Astrocyte (in vitro differentiated cells and primary cell): Measurements from ENCODE around the gene RTL3. TPM values are rescaled to one million over a fixed set of nuclear protein-coding genes. Genes with fewer than 3 reads are reported as not detected.
A peak's percentile ranks its signal among the peaks of the same experiment; 100 is the strongest.

Experiments
- DNase-seq: peaks from one replicate; pipeline ENCODE4 v3.0.0-alpha.2; 2010; ENCODE audit warnings: low read depth
- FAIRE-seq: peaks from 2 replicates; lab custom pipeline; 2011; peaks lifted over from hg19 to GRCh38; lab: Jason Lieb, UNC
- H2AFZ ChIP-seq: 2 replicates; pipeline ENCODE4 v1.6.0; 2012; ENCODE audit warnings: low read depth, low read length, inconsistent platforms
- H3K27ac ChIP-seq: 2 replicates; pipeline ENCODE4 v1.5.1; 2011; ENCODE audit warnings: low read depth, low read length, inconsistent platforms
- H3K27me3 ChIP-seq: 2 replicates; pipeline ENCODE4 v1.6.0; 2011; ENCODE audit warnings: low read length, inconsistent platforms; ENCODE audit not compliant: insufficient read depth
- H3K36me3 ChIP-seq: 2 replicates; pipeline ENCODE4 v1.5.1; 2011; ENCODE audit warnings: low read length, inconsistent platforms; ENCODE audit not compliant: insufficient read depth
- H3K4me1 ChIP-seq: 2 replicates; pipeline ENCODE4 v1.5.1; 2011; ENCODE audit warnings: low read length, inconsistent platforms; ENCODE audit not compliant: insufficient read depth
- H3K4me2 ChIP-seq: 2 replicates; pipeline ENCODE4 v1.6.0; 2012; ENCODE audit warnings: low read length, inconsistent platforms
- H3K4me3 ChIP-seq: 2 replicates; pipeline ENCODE4 v1.5.1; 2011; ENCODE audit warnings: low read depth, mild to moderate bottlenecking, low read length, inconsistent platforms; ENCODE audit not compliant: insufficient read depth
- H3K79me2 ChIP-seq: 2 replicates; pipeline ENCODE4 v1.6.0; 2012; ENCODE audit warnings: mild to moderate bottlenecking, low read length, inconsistent platforms; ENCODE audit not compliant: insufficient read depth
- H3K9ac ChIP-seq: 2 replicates; pipeline ENCODE4 v1.6.0; 2012; ENCODE audit warnings: mild to moderate bottlenecking, low read length, inconsistent platforms
- H3K9me3 ChIP-seq: 2 replicates; pipeline ENCODE4 v1.5.1; 2012; ENCODE audit warnings: low read depth, mild to moderate bottlenecking, low read length, inconsistent platforms; ENCODE audit not compliant: insufficient read depth
- H4K20me1 ChIP-seq: 2 replicates; pipeline ENCODE4 v1.6.0; 2012; ENCODE audit warnings: low read length, inconsistent platforms; ENCODE audit not compliant: insufficient read depth
- H3K27ac Mint-ChIP-seq: one replicate; pipeline ENCODE4 v1.8.0; 2021; ENCODE audit warnings: mild to moderate bottlenecking, mixed read lengths; ENCODE audit not compliant: unreplicated experiment
- H3K27me3 Mint-ChIP-seq: one replicate; pipeline ENCODE4 v1.8.0; 2021; ENCODE audit warnings: low read depth, mixed read lengths; ENCODE audit not compliant: unreplicated experiment
- H3K36me3 Mint-ChIP-seq: one replicate; pipeline ENCODE4 v1.8.0; 2021; ENCODE audit warnings: low read depth, mixed read lengths; ENCODE audit not compliant: unreplicated experiment
- H3K4me1 Mint-ChIP-seq: one replicate; pipeline ENCODE4 v1.8.0; 2021; ENCODE audit warnings: low read depth, mixed read lengths; ENCODE audit not compliant: unreplicated experiment
- H3K4me3 Mint-ChIP-seq: one replicate; pipeline ENCODE4 v1.8.0; 2021; ENCODE audit warnings: mild to moderate bottlenecking, moderate library complexity, mixed read lengths; ENCODE audit not compliant: unreplicated experiment
- H3K9me3 Mint-ChIP-seq: one replicate; pipeline ENCODE4 v1.8.0; 2021; ENCODE audit warnings: mild to moderate bottlenecking, mixed read lengths; ENCODE audit not compliant: unreplicated experiment
- CTCF ChIP-seq: IDR thresholded peaks from 2 replicates; pipeline ENCODE4 v1.5.1; 2011; ENCODE audit warnings: low read depth, mild to moderate bottlenecking, inconsistent platforms, low read length, moderate library complexity; ENCODE audit not compliant: insufficient read depth
- EZH2 ChIP-seq: IDR thresholded peaks from 2 replicates; pipeline ENCODE4 v1.6.1; 2012; ENCODE audit warnings: mild to moderate bottlenecking, low read length, inconsistent platforms; ENCODE audit not compliant: insufficient read depth
- total RNA-seq: library from RNA; stranded (reverse); gene quantifications from 2 replicates; pipeline ENCODE4 v1.2.1, GENCODE V29; 2021

The RTL3 gene
- total RNA-seq, 1 donor from 2014 or later = 0.95 TPM

GRCh38 chrX:78658414-78658813 is 714 bp downstream of the RTL3 start:
- Histone ChIP-seq H3K27ac (peak overlapping the region; percentile 44), H3K4me2 (peak overlapping the region; percentile 50), H3K4me1 (peaks cover 18% of the 10 kb centered on the region), H2AFZ (no peak overlapping the region), H4K20me1 (no peaks in the 10 kb centered on the region), H3K9ac (peak overlapping the region; percentile 37), H3K36me3 (no peaks in the 10 kb centered on the region), H3K4me3 (no peak overlapping the region), H3K27me3 (no peaks in the 10 kb centered on the region), H3K79me2 (no peaks in the 10 kb centered on the region), H3K9me3 (no peaks in the 10 kb centered on the region)
- Mint-ChIP-seq H3K36me3 (no peaks in the 10 kb centered on the region), H3K4me1 (peaks cover 12% of the 10 kb centered on the region), H3K27ac (no peak overlapping the region), H3K27me3 (no peaks in the 10 kb centered on the region), H3K9me3 (no peaks in the 10 kb centered on the region), H3K4me3 (no peak overlapping the region)
- FAIRE-seq (peak; percentile 68), DNase-seq (no peak)
- TF ChIP-seq EZH2 = no peak
- no peak for TF ChIP-seq CTCF

DNA sequence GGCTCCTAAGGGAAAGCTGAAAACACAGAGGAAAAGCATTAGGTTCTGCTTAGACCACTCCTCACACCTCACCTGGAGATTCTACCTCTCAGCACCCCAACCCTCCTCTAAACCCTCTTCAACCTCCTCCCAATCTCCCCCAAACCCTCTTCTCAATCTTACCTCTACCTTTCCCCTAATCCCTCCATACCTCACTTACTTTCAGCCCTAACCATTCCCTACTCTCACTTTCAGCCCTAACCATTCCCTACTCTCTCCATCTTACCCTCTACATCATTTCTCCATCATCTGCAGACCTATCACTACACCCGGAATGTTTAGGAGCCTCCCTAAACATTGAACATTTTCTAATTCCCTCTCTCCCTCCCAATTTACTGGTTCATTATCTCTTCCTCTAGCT is 3.5 kb downstream of the RTL3 start:
- Histone ChIP-seq H4K20me1 (no peaks in the 10 kb centered on the region), H2AFZ (no peak overlapping the region), H3K4me3 (no peak overlapping the region), H3K4me1 (peaks cover 26% of the 10 kb centered on the region), H3K27ac (no peak overlapping the region), H3K27me3 (no peaks in the 10 kb centered on the region), H3K9ac (no peak overlapping the region), H3K36me3 (no peaks in the 10 kb centered on the region), H3K9me3 (no peaks in the 10 kb centered on the region), H3K4me2 (no peak overlapping the region), H3K79me2 (no peaks in the 10 kb centered on the region)
- no peak overlapping the region for H3K27ac Mint-ChIP-seq
- H3K4me3 Mint-ChIP-seq = no peak overlapping the region
- no peaks in the 10 kb centered on the region for H3K36me3 Mint-ChIP-seq
- no peaks in the 10 kb centered on the region for H3K9me3 Mint-ChIP-seq
- TF ChIP-seq EZH2 (no peak), CTCF (no peak)
- no peak for DNase-seq
- H3K4me1 Mint-ChIP-seq = peaks cover 22% of the 10 kb centered on the region
- FAIRE-seq = no peak
- no peaks in the 10 kb centered on the region for H3K27me3 Mint-ChIP-seq

DNA sequence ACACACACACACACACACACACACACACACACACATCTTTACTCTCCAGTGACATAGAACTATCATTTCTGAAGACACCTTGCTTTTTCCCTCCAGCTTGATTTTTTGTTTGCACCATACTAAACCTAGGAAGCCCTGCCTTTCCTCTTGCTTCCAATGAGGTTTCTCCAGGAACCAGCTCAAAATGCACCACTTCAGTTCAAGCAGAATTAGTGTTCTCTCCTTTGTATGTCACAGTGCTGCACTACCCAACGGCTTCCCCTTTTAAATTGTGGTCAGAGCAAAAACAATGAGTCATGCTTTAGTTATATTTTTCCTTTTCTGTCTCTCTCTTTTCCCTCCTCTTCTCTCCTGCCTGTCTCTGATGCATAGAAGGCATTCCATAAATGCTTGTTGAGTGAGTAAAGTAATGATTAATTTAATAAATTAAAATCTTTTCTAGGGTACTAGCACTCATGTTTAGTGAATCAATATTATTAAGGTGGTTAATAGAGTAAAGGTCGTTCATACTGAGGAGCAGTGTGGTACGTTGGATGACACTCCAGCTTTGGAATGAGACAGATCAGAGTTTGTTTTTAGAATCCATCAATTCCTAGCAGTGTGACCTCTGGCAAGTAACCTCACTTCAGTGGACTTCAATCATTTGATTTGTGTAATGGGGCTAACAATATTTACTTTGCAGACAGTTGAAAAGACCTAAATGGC is 5.9 kb downstream of the RTL3 start:
- H3K9ac ChIP-seq = peak overlapping the region; percentile 56
- peak overlapping the region; percentile 72 for H3K27ac ChIP-seq
- FAIRE-seq = peak; percentile 100

More for the DNA sequence above, 5.9 kb downstream of the RTL3 start:
- Mint-ChIP-seq H3K9me3 (no peaks in the 10 kb centered on the region), H3K36me3 (no peaks in the 10 kb centered on the region), H3K4me3 (peak overlapping the region; percentile 77), H3K27ac (peak overlapping the region; percentile 93), H3K27me3 (no peaks in the 10 kb centered on the region), H3K4me1 (peaks cover 25% of the 10 kb centered on the region)
- H3K79me2 ChIP-seq = no peaks in the 10 kb centered on the region
- no peaks in the 10 kb centered on the region for H3K9me3 ChIP-seq
- no peak overlapping the region for H2AFZ ChIP-seq
- TF ChIP-seq EZH2 (no peak), CTCF (no peak)
- H3K4me1 ChIP-seq = peaks cover 22% of the 10 kb centered on the region
- no peaks in the 10 kb centered on the region for H3K36me3 ChIP-seq
- no peaks in the 10 kb centered on the region for H4K20me1 ChIP-seq
- H3K4me3 ChIP-seq = no peak overlapping the region
- H3K27me3 ChIP-seq = no peaks in the 10 kb centered on the region
- DNase-seq = peak; percentile 90
- peak overlapping the region; percentile 81 for H3K4me2 ChIP-seq
